ENCODE results near the gene MPHOSPH9.
A peak's percentile ranks its signal among the peaks of the same experiment; 100 is the strongest.

The MPHOSPH9 gene, protein sequence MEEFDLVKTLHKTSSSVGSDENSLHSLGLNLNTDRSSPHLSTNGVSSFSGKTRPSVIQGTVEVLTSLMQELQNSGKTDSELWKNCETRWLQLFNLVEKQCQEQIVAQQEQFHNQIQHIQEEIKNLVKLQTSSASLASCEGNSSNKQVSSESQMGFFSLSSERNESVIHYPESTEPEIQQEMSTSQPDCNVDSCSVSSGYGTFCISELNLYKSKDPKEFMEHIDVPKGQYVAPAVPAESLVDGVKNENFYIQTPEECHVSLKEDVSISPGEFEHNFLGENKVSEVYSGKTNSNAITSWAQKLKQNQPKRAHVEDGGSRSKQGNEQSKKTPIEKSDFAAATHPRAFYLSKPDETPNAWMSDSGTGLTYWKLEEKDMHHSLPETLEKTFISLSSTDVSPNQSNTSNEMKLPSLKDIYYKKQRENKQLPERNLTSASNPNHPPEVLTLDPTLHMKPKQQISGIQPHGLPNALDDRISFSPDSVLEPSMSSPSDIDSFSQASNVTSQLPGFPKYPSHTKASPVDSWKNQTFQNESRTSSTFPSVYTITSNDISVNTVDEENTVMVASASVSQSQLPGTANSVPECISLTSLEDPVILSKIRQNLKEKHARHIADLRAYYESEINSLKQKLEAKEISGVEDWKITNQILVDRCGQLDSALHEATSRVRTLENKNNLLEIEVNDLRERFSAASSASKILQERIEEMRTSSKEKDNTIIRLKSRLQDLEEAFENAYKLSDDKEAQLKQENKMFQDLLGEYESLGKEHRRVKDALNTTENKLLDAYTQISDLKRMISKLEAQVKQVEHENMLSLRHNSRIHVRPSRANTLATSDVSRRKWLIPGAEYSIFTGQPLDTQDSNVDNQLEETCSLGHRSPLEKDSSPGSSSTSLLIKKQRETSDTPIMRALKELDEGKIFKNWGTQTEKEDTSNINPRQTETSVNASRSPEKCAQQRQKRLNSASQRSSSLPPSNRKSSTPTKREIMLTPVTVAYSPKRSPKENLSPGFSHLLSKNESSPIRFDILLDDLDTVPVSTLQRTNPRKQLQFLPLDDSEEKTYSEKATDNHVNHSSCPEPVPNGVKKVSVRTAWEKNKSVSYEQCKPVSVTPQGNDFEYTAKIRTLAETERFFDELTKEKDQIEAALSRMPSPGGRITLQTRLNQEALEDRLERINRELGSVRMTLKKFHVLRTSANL

DNA sequence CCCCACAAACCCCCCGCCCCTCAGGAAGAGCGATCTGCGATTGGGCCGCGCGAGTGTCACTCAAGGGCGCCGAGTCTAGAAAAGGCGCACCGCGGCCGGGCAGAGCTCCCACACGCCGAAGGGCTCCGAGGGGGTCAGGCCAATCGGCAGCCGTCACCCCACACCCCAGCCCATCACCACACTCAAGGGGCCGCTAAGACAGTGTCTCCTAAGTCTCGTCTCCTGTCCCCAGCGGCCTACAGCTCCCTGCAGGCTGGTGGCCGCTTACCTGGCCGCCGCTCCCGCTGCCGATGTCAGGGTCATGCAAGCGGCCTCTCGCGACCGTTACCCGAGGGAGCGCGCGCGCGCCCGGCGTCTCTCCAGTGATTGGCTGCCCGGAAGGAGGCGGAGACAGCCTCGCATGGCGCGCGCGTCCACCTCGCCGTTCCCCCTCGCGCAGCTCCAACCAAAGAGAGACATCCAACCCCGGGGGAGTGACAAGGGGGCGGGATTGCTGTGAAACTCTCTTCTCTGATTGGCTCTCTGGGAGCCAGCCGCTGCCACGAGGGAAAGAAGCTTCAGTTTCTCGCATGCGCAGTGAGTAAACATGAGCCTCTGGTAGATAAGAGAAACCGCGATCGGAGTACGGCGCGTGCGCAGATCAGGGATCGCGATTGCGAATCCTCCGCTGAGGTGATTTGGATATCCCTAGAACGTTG lies at the start of gene MPHOSPH9, which contains the start of gene MTRFR:
MPHOSPH9 (minus strand) TSS at position 335 of the 698 bp plus-strand sequence. CDS start 2,777 bp downstream, outside the sequence.
MTRFR (plus strand) TSS at position 630 of the 698 bp plus-strand sequence. CDS start 20,239 bp downstream, outside the sequence.
- H3K4me3 ChIP-seq (ENCODE audit: low read depth, low read length): peak within 1 kb of the TSS; percentile 96
- TF ChIP-seq, protein P1, sequence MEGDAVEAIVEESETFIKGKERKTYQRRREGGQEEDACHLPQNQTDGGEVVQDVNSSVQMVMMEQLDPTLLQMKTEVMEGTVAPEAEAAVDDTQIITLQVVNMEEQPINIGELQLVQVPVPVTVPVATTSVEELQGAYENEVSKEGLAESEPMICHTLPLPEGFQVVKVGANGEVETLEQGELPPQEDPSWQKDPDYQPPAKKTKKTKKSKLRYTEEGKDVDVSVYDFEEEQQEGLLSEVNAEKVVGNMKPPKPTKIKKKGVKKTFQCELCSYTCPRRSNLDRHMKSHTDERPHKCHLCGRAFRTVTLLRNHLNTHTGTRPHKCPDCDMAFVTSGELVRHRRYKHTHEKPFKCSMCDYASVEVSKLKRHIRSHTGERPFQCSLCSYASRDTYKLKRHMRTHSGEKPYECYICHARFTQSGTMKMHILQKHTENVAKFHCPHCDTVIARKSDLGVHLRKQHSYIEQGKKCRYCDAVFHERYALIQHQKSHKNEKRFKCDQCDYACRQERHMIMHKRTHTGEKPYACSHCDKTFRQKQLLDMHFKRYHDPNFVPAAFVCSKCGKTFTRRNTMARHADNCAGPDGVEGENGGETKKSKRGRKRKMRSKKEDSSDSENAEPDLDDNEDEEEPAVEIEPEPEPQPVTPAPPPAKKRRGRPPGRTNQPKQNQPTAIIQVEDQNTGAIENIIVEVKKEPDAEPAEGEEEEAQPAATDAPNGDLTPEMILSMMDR (IDR thresholded peaks at IDR 0.05; ENCODE audit: low read depth, low read length): no peak

DNA sequence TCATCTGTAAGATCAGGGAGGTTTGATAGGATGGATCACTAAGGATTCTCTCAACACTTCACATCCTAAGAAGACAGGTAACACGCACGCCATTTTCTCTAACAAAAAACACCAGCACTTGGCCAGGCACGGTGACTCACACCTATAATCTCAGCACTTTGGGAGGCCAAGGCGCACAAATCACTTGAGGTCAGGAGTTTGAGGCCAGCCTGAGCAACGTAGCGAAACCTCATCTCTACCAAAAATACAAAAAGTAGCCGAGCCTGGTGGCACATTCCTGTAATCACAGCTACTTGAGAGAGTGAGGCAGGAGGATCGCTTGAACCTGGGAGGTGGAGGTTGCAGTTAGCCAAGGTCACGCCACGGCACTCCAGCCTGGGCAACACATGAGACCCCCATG lies 49.2 kb upstream of the MPHOSPH9 start:
- TF ChIP-seq, protein P1 (IDR thresholded peaks at IDR 0.05; ENCODE audit: low read depth, low read length): no peak
- no peak overlapping the region for H3K4me3 ChIP-seq (ENCODE audit: low read depth, low read length)

DNA sequence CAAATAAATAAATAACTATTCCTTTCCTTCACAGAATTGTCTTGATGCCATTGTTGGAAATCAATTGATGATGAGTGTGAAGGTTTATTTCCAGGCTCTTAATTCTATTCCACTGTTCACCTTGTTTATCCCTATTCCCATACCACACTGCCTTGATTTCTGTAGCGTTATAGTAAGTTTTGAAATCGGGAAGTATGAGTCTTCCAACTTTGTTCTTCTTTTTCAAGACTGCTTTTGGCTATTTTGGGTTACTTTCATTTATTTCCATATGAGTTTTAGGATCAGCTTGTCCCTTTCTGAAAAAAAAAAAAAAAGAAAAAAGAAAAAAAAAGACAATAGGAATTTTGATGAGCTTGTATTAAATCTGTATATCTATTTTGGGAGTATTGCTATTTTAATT lies 48.0 kb upstream of the MPHOSPH9 start:
- no peak overlapping the region for H3K4me3 ChIP-seq (ENCODE audit: low read depth, low read length)
- TF ChIP-seq, protein P1 (IDR thresholded peaks at IDR 0.05; ENCODE audit: low read depth, low read length): no peak

DNA sequence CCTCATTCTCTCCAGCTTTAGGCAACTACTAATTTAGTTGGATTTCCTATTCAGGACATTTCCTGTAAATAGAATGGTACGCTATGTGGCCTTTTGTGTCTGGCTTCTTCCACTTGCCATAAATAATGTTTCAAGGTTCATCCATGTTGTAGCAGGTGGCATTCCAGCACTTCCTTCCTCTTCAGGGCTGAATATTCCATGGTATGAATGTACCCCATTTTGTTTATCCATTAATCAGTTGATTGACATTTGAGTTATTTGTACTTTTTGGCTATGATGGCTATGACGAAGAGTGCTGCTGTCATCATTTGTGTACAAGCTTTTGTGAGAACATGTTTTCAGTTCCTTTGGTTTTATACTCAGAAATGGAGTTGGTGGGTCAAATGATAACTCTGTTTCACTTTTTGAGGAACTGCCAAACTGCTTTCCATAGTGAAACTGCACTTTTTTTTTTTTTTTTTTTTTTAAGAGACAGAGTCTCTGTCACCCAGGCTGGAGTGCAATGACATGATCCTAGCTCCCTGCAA lies 45.2 kb upstream of the MPHOSPH9 start:
- no peak overlapping the region for H3K4me3 ChIP-seq (ENCODE audit: low read depth, low read length)
- TF ChIP-seq, protein P1 (IDR thresholded peaks at IDR 0.05; ENCODE audit: low read depth, low read length): no peak

DNA sequence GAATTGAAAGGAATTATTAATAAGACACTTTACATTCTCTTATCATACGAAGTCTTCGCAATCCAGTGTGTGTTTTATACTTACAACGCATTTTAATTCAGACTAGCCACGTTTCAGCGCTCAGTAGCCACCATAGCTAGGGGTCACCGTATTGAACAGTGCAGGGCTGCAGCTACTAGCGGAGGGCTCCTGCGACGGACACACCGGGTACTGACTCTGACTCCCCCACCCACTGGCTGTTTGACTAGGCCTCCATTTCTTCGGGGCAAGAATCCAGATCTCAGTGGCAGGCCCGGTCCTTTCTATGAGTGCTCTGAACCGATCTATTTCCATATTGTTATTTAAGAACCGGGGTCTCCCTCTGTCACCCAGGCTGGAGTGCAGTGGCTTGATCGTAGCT lies 40.2 kb upstream of the MPHOSPH9 start:
- TF ChIP-seq, protein P1 (IDR thresholded peaks at IDR 0.05; ENCODE audit: low read depth, low read length): no peak
- H3K4me3 ChIP-seq (ENCODE audit: low read depth, low read length): no peak overlapping the region

DNA sequence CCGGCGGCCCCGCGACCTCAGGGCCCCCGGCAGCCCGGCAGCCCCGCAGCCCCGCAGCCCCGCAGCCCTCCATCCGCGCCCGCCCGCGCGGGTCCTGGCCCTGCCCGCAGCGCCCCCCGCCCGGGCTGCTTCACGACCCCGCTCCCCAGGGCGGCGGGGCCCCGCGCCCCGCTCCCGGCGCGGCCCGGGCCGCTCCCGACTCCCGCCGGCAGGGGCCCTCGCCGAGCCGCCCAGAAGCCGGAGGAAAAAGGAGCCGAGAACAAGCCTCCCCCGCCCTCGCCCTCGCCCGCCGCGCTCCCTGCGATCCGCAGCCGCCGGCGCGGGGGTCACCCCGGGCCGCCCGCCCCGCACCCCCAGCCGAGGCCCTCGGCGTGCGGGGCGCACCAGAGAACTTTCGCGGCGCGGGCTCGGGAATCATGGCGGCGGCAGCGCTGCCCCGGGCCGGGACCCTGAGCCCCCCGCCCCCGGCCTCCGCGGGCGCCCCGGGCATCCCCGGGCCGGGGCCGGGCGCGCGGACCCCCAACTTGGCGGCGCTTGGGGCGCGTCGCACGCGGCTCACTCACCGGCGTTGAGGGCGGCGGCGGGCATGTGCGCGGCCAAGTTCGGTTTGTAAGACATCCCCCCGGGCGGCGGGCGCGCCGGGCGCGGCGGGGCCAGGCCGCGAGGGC lies 38.2 kb upstream of the MPHOSPH9 start:
- TF ChIP-seq, protein P1 (IDR thresholded peaks at IDR 0.05; ENCODE audit: low read depth, low read length): peak; percentile 25

More for the DNA sequence above, 38.2 kb upstream of the MPHOSPH9 start:
- H3K4me3 ChIP-seq (ENCODE audit: low read depth, low read length): peak overlapping the region; percentile 82

Data from WI38 (cell line).